Caco-2 (cell line): Measurements from ENCODE around the gene OLFML2A. TPM values are rescaled to one million over a fixed set of nuclear protein-coding genes. Genes with fewer than 3 reads are reported as not detected.

ENCODE experiments used
- BruUV-seq: library from RNA; stranded (reverse); fragments of 400-500 nt; replicated peaks from 2 replicates; lab custom pipeline; 2021; lab: Mats Ljungman, UMichigan
- CTCF ChIA-PET: fragments of 300-600 bp; sonication (Branson Sonifier 250); formaldehyde crosslinking; loops from one replicate; lab custom pipeline; 2022; ENCODE audit warnings: antibody characterized with exemption; lab: Charles Lee
- POLR2A ChIA-PET: fragments of 300-600 bp; sonication (Branson Sonifier 250); formaldehyde crosslinking; loops from one replicate; lab custom pipeline; 2022; ENCODE audit warnings: antibody characterized with exemption; lab: Charles Lee
- DNase-seq, 2 experiments: peaks; one replicate each; pipeline versions ENCODE4 v3.0.0 to v3.0.0-alpha.2; 2020 to 2022
- H3K27me3 ChIP-seq: replicated peaks from 2 replicates; pipeline ENCODE4 v1.6.0; 2011; ENCODE audit warnings: low read length; ENCODE audit not compliant: control insufficient read depth, insufficient read depth
- H3K36me3 ChIP-seq: 2 replicates; pipeline ENCODE4 v1.5.1; 2011; ENCODE audit warnings: low read length; ENCODE audit not compliant: control insufficient read depth, insufficient read depth
- H3K4me1 ChIP-seq: fragments of 250-450 bp; sonication (Bioruptor Pico); 2 replicates; pipeline ENCODE4 v1.5.1; 2020; ENCODE audit warnings: mild to moderate bottlenecking
- H3K4me3 ChIP-seq: 2 replicates; pipeline ENCODE4 v1.5.1; 2011; ENCODE audit warnings: low read depth, mild to moderate bottlenecking, control low read depth, low read length
- H3K9me3 ChIP-seq: fragments of 250-450 bp; sonication (Bioruptor Pico); 2 replicates; pipeline ENCODE4 v1.5.1; 2020; ENCODE audit warnings: mild to moderate bottlenecking, moderate library complexity
- H3K27ac Mint-ChIP-seq: one replicate; pipeline ENCODE4 v1.8.0; 2022; ENCODE audit warnings: mixed read lengths; ENCODE audit not compliant: unreplicated experiment
- H3K27me3 Mint-ChIP-seq: one replicate; pipeline ENCODE4 v1.8.0; 2022; ENCODE audit warnings: mixed read lengths; ENCODE audit not compliant: insufficient read depth, unreplicated experiment
- H3K36me3 Mint-ChIP-seq: one replicate; pipeline ENCODE4 v1.8.0; 2022; ENCODE audit warnings: mild to moderate bottlenecking, mixed read lengths; ENCODE audit not compliant: insufficient read depth, unreplicated experiment
- H3K4me1 Mint-ChIP-seq: one replicate; pipeline ENCODE4 v1.8.0; 2022; ENCODE audit warnings: low read depth, mixed read lengths; ENCODE audit not compliant: unreplicated experiment
- H3K4me3 Mint-ChIP-seq: one replicate; pipeline ENCODE4 v1.8.0; 2022; ENCODE audit warnings: mild to moderate bottlenecking, moderate library complexity, mixed read lengths; ENCODE audit not compliant: unreplicated experiment
- H3K9me3 Mint-ChIP-seq: one replicate; pipeline ENCODE4 v1.8.0; 2022; ENCODE audit warnings: mixed read lengths; ENCODE audit not compliant: unreplicated experiment
- intact Hi-C: fragments of 100-400 bp; cut with micrococcal nuclease; formaldehyde crosslinking; loops from one replicate; pipeline ENCODE4 v1.10.0; 2022; ENCODE audit not compliant: unreplicated experiment
- total RNA-seq: library from RNA; stranded (reverse); gene quantifications from 2 replicates; pipeline ENCODE4 v1.2.3, GENCODE V29; 2022
- TF ChIP-seq, protein P1 (sequence below), 2 experiments: fragments of 200-600 bp in 1 of 2; IDR thresholded peaks; 1 replicate in 1 of 2; 2 replicates in 1 of 2; pipeline versions ENCODE4 v1.5.1 to v1.8.0; 2011 to 2022; ENCODE audit warnings: antibody characterized with exemption in 1 of 2, control low read depth in 1 of 2, inconsistent platforms in 1 of 2, low read depth in 1 of 2, low read length in 1 of 2, mild to moderate bottlenecking in 1 of 2, moderate library complexity in 1 of 2; ENCODE audit not compliant: insufficient read depth in 1 of 2, severe bottlenecking in 1 of 2, unreplicated experiment in 1 of 2

OLFML2A gene
- total RNA-seq, 1 experiment from 2014 or later = 1.1 TPM

- Histone ChIP-seq H3K4me3 (peak overlapping the region; percentile 98), H3K36me3 (no peaks in the 10 kb centered on the region), H3K4me1 (no peaks in the 10 kb centered on the region), H3K27me3 (no peaks in the 10 kb centered on the region), H3K9me3 (no peaks in the 10 kb centered on the region)
- TF ChIP-seq, protein P1, sequence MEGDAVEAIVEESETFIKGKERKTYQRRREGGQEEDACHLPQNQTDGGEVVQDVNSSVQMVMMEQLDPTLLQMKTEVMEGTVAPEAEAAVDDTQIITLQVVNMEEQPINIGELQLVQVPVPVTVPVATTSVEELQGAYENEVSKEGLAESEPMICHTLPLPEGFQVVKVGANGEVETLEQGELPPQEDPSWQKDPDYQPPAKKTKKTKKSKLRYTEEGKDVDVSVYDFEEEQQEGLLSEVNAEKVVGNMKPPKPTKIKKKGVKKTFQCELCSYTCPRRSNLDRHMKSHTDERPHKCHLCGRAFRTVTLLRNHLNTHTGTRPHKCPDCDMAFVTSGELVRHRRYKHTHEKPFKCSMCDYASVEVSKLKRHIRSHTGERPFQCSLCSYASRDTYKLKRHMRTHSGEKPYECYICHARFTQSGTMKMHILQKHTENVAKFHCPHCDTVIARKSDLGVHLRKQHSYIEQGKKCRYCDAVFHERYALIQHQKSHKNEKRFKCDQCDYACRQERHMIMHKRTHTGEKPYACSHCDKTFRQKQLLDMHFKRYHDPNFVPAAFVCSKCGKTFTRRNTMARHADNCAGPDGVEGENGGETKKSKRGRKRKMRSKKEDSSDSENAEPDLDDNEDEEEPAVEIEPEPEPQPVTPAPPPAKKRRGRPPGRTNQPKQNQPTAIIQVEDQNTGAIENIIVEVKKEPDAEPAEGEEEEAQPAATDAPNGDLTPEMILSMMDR (IDR thresholded peaks at IDR 0.05; ENCODE audit: insufficient read depth in 1 of 2, low read depth in 1 of 2, low read length in 1 of 2, severe bottlenecking in 1 of 2, unreplicated experiment in 1 of 2) = no peak
- Mint-ChIP-seq H3K36me3 (peaks cover 22% of the 10 kb centered on the region), H3K4me3 (peak overlapping the region; percentile 100), H3K4me1 (peaks cover 18% of the 10 kb centered on the region), H3K27ac (peak overlapping the region; percentile 87), H3K9me3 (no peaks in the 10 kb centered on the region), H3K27me3 (no peaks in the 10 kb centered on the region)
- CTCF ChIA-PET = interaction anchor here (0.7 to 12.7 kb wide), 4 partner anchors 84 to 313 kb away, joined by 4 to 325 read pairs (median 4); partner anchors contain the start of gene WDR38
- peak; percentile 66 to 68 for DNase-seq
- intact Hi-C loops = loop anchor here (5.0 to 10.0 kb wide), 2 partner anchors 173 to 605 kb away; partner anchors contain the start of gene GOLGA1
- POLR2A ChIA-PET = interaction anchor here (0.6 to 0.8 kb wide), 3 partner anchors 49 to 93 kb away, joined by 3 to 6 read pairs (median 3); partner anchors contain the start of gene ARPC5L
- BruUV-seq = no TSS peak
Observed at GRCh38 chr9:124769549-124770358, 7.2 kb upstream of the OLFML2A start.

- Histone ChIP-seq H3K36me3 (no peaks in the 10 kb centered on the region), H3K4me3 (peak overlapping the region; percentile 98), H3K4me1 (no peaks in the 10 kb centered on the region), H3K9me3 (no peaks in the 10 kb centered on the region), H3K27me3 (no peaks in the 10 kb centered on the region)
- no TSS peak for BruUV-seq
- Mint-ChIP-seq H3K27me3 (no peaks in the 10 kb centered on the region), H3K36me3 (peaks cover 22% of the 10 kb centered on the region), H3K4me1 (peaks cover 18% of the 10 kb centered on the region), H3K4me3 (peak overlapping the region; percentile 100), H3K9me3 (no peaks in the 10 kb centered on the region), H3K27ac (peak overlapping the region; percentile 87)
- ChIA-PET CTCF (interaction anchor here (0.7 to 12.7 kb wide), 7 partner anchors 40 to 314 kb away, joined by 3 to 325 read pairs (median 4); partner anchors contain the start of genes ARPC5L, RPL35 and WDR38), POLR2A (interaction anchor here (0.6 to 0.9 kb wide), 4 partner anchors 45 to 199 kb away, joined by 3 to 5 read pairs (median 4); partner anchors contain the start of genes ARPC5L and RPL35)
- peak; percentile 42 to 56 for DNase-seq
- TF ChIP-seq, protein P1 (IDR thresholded peaks at IDR 0.05; ENCODE audit: insufficient read depth in 1 of 2, low read depth in 1 of 2, low read length in 1 of 2, severe bottlenecking in 1 of 2, unreplicated experiment in 1 of 2) = no peak
- intact Hi-C loops = loop anchor here (1.0 to 10.0 kb wide), 3 partner anchors 36 to 604 kb away; partner anchors contain the start of gene GOLGA1
Observed at GRCh38 chr9:124770359-124771020, 6.4 kb upstream of the OLFML2A start.
